Mucosa of descending colon (tissue), 3 donors: ENCODE results near the gene ACOX1. TPM values are rescaled to one million over a fixed set of nuclear protein-coding genes. Genes with fewer than 3 reads are reported as not detected.

Source experiments
- ATAC-seq: fragments of 200-7000 bp; cut with Tn5 transposase; one replicate; pipeline ENCODE4 v1.9.1; 2020; ENCODE audit warnings: mild to moderate bottlenecking, moderate library complexity
- DNase-seq, 3 donors: peaks; one replicate each; pipeline ENCODE4 v3.0.0-alpha.2; 2020
- H3K36me3 ChIP-seq: fragments of 200-600 bp; one replicate; pipeline ENCODE4 v1.8.0; 2021; ENCODE audit warnings: low read depth, mild to moderate bottlenecking
- H3K4me1 ChIP-seq: fragments of 200-600 bp; one replicate; pipeline ENCODE4 v1.8.0; 2021; ENCODE audit warnings: low read depth, mild to moderate bottlenecking
- H3K4me3 ChIP-seq: fragments of 200-600 bp; one replicate; pipeline ENCODE4 v1.8.0; 2021; ENCODE audit warnings: mild to moderate bottlenecking
- H3K9me3 ChIP-seq: fragments of 200-600 bp; one replicate; pipeline ENCODE4 v1.8.0; 2021; ENCODE audit warnings: mild to moderate bottlenecking
- intact Hi-C, 2 donors: fragments of 100-400 bp; cut with DNase I in 1 of 2; cut with micrococcal nuclease in 1 of 2; formaldehyde crosslinking; loops; one replicate each; pipeline versions ENCODE4 v1.11.0 to v1.11.1; 2022; cut with DNase I, micrococcal nuclease
- total RNA-seq, 3 donors: library from RNA; stranded (reverse); fragmentation: NEBNext Ultra II Directional in 2 of 3; extraction: Animal tissue kit (Norgen Biotek cat#: 25700) in 2 of 3; gene quantifications; one replicate each; pipeline versions ENCODE4 v1.2.1 to v1.2.4, GENCODE V29; 2021 to 2023
- TF ChIP-seq, protein P1 (sequence below): fragments of 200-600 bp; IDR thresholded peaks from one replicate; pipeline ENCODE4 v1.8.0; 2022; ENCODE audit warnings: antibody characterized with exemption, mild to moderate bottlenecking
- donor health status: DM: no; HTN: no; CAD: no; lungs with moderate emphysema.
- donor health status: DM: no; HTN: no; CAD: no.
- donor health status: DM: no; HTN: yes; CAD: no.

ACOX1 gene
- total RNA-seq, 3 donors from 2014 or later, result 128 to 272 (median 154) TPM

DNA sequence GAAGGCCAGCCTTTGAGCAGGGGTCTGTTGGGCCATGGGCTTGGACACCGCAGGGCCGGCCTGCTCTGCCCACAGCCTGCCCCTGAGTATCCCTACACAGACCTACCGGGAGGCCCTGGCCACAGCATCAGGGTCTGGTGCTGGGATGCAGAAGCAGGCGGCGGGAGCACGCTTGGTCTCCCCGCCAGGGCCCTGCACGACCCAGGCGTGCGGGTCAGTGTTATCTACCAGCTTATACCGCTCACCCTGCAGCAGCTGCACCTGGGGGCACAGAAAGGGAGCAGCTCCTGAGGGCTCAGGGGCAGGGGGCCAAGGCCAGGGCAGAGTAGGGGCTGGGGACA lies 39.3 kb upstream of the ACOX1 start:
- TF ChIP-seq, protein P1, sequence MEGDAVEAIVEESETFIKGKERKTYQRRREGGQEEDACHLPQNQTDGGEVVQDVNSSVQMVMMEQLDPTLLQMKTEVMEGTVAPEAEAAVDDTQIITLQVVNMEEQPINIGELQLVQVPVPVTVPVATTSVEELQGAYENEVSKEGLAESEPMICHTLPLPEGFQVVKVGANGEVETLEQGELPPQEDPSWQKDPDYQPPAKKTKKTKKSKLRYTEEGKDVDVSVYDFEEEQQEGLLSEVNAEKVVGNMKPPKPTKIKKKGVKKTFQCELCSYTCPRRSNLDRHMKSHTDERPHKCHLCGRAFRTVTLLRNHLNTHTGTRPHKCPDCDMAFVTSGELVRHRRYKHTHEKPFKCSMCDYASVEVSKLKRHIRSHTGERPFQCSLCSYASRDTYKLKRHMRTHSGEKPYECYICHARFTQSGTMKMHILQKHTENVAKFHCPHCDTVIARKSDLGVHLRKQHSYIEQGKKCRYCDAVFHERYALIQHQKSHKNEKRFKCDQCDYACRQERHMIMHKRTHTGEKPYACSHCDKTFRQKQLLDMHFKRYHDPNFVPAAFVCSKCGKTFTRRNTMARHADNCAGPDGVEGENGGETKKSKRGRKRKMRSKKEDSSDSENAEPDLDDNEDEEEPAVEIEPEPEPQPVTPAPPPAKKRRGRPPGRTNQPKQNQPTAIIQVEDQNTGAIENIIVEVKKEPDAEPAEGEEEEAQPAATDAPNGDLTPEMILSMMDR, result no peak
- no peak overlapping the region for H3K4me3 ChIP-seq
- no peaks in the 10 kb centered on the region for H3K9me3 ChIP-seq
- no peak for DNase-seq
- no peaks in the 10 kb centered on the region for H3K4me1 ChIP-seq
- no peaks in the 10 kb centered on the region for H3K36me3 ChIP-seq
- ATAC-seq, result no peak
- intact Hi-C loops, result no loop called here

DNA sequence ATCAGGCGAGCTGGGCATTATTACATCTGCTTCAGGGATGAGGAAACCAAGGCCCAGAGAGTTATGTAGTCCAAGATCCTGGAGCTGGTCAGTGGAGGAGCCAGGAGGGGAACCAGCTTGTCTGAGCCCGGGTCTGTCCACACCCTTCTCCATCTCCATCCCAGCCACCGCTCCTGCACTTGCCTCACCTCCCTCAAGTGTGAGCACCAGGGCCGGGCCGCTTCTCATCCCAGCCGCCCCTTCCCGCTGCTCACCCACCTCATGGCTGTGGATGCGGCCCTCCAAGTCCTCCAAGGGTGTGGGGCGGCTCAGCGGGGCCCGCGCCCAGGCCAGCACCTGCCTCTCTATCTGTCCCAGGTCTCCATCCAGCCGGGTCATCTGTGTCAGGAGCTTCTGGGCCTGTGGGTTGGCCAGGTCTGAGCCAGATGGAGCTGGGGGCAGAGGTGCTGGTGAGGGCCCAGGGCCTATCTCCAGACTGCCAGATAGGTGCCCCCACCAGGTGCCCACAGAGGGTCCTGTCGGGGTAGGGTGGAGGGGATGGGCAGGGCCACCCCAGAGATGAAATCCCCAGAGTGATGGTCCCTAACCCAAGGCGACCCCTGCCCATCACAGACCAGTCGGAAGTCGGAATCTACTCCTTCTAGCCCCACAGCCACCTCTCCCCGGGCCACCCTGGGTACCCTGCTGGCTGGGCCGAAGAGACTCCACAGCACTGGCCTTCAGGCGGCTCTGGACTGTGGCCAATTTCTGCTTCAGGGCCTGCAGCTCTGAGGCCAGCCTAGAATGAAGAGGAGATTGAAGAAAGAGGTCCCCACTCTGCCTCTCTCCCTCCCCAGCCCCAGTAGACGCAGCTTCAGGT lies 38.7 kb upstream of the ACOX1 start:
- no peak for ATAC-seq
- no peak for DNase-seq
- Histone ChIP-seq H3K4me1 (no peaks in the 10 kb centered on the region), H3K4me3 (no peak overlapping the region), H3K36me3 (no peaks in the 10 kb centered on the region), H3K9me3 (no peaks in the 10 kb centered on the region)
- TF ChIP-seq, protein P1, result no peak
- intact Hi-C loops, result no loop called here

DNA sequence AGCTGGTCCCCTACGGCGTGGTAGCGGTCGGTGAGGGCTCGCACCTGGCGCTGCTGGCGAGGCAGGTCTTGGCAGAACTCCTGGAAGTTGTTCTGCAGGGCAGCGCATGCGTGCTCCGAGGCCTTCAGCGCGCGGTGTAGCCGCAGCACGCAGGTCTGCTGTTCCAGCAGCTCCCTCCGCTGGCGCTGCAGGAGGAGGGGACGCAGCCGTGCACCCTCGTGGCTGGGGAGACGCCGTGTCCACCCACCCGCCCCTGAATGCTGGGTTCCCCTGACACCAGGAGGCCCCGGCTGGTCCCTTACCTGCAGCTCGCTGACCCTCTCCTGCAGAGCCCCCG lies 35.9 kb upstream of the ACOX1 start:
- TF ChIP-seq, protein P1, result no peak
- intact Hi-C loops, result no loop called here
- DNase-seq (no peak), ATAC-seq (no peak)
- H3K4me1 ChIP-seq, result no peaks in the 10 kb centered on the region
- H3K9me3 ChIP-seq, result no peaks in the 10 kb centered on the region
- no peak overlapping the region for H3K4me3 ChIP-seq
- H3K36me3 ChIP-seq, result no peaks in the 10 kb centered on the region

DNA sequence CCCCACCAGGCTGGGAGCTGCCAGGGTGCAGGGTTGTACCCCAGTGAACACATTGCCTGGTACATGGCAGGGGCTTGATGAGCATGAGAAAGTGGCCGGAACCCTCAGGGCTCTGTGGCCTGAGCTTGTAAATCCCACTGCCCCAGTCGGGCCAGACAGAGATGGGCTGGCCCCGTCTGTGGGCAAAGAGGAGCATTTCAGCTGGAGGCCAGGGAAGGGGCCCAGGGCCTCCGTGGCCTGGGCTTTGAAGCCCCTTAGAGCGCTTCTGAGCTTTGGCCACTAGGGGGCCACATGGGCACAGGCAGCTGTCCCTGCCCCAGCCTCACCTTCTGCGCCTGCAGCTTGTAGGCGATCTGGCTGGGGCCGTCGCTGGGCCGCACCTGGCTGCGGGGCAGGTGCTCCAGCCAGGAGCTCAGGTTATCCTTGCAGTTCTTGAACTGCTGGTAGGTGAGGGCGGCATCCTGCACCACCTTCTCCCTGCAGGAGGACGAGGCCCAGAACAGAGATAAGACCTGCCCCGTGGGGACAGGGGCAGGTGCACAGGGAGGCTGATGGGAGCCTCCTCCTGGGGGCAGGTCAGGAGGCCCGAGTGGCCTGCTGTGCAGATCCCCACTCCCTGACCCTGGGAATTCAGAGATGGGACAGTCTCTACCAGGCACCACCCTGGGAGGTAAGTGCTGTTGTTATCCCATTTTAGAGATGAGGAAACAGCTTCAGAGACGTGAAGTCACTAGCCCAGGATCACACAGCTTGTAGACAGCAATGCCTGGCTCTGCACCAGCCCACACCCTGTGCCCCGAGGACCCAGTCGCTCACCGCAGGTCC lies 35.3 kb upstream of the ACOX1 start:
- intact Hi-C loops, result no loop called here
- peak; percentile 77 to 82 (median 81) for DNase-seq
- no peaks in the 10 kb centered on the region for H3K9me3 ChIP-seq
- no peak overlapping the region for H3K4me3 ChIP-seq
- no peaks in the 10 kb centered on the region for H3K36me3 ChIP-seq
- H3K4me1 ChIP-seq, result no peaks in the 10 kb centered on the region
- TF ChIP-seq, protein P1, result peak; percentile 92
- ATAC-seq, result peak; percentile 95

DNA sequence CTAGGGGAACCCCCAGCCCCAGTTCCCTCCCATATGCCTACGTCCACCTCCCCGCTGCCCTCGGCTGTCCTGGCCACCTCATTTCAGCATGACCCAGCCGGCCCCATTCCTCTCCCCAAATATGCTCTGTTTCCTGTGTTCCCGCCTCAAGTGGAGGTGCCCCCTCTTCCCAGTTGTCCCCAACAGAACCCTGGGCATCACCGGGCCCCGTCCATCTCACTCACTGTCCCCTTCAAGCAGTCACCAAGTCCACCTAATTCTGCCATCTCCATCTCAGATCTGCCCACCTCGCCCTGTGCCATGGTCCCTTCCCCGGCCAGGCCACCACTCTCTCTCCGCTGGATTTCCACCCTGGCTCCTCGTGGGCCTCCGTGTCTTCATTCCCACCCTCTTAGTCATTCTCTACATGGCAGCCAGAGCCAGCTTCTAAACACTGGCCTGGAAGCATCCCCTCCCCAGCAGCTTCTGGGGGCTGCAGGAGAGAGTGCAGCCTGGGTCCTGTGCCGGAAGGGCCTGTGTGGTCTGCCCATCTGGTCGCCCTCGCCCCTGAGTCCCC lies 34.5 kb upstream of the ACOX1 start:
- DNase-seq, result no peak
- intact Hi-C loops, result no loop called here
- no peak overlapping the region for H3K4me3 ChIP-seq
- no peaks in the 10 kb centered on the region for H3K4me1 ChIP-seq
- TF ChIP-seq, protein P1, result no peak
- no peaks in the 10 kb centered on the region for H3K36me3 ChIP-seq
- H3K9me3 ChIP-seq, result no peaks in the 10 kb centered on the region
- no peak for ATAC-seq
